ENCODE measurements around the gene LRRC36. TPM values are rescaled to one million over a fixed set of nuclear protein-coding genes. Genes with fewer than 3 reads are reported as not detected.

The LRRC36 gene
- total RNA-seq, 4 donors from 2014 or later, result 0.33 TPM; not detected in 3

DNA sequence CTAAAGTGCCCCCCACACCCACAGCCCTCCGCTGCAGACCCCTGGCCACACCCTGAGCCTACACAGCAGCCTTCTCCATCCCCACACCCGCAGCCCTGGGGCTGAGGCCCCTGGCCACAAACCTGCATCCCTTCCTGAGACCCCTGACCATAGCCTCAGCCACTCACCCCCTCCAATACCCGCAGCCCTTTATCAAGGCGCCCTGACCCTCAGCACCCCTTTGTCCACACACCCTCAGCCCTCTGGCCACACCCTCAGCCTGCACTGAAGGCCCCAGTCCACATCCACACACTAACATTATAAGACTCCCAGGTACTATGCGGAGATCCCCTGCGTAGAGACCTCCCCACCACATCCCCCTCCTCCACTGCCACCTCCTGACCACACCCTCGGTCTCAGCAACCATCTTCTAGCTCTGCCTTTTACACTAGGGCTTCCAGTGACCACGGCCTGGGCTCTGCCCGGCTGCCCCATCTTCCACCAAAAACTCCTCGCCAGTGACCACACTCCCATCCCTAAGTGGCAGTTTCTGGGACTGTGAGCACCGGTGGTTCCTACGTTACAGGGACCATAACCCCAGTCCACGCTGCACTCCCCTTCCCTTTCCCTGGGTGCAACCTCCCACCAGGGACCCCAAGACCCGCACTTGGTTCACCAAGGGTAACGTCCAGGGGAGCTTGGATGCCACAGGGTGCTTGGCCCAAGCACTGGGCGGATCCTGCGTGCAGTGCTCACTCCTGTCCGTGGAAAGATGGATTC lies 65.9 kb downstream of the LRRC36 start:
- no peaks in the 10 kb centered on the region for H3K9me3 ChIP-seq
- WGBS, result 28% methylated on average over 18 of the region's 18 CpGs
- peak overlapping the region; percentile 62 to 74 (median 64) for H3K4me3 ChIP-seq
- peak overlapping the region; percentile 80 to 88 (median 81) for H3K27ac ChIP-seq (replicated peaks in 1 of 4)
- peaks cover 0 to 20% (median 0%) of the 10 kb centered on the region in 4 donors for H3K36me3 ChIP-seq
- DNase-seq (ENCODE audit: extremely low spot score), result no peak
- intact Hi-C loops (cut with DNase I), result no loop called here
- H3K4me1 ChIP-seq, result peaks cover 57 to 83% (median 80%) of the 10 kb centered on the region in 4 donors
- TF ChIP-seq POLR2A (IDR thresholded peaks at IDR 0.05; ENCODE audit: low read depth), result no peak
- TF ChIP-seq EP300 (IDR thresholded peaks at IDR 0.05), result no peak
- no peaks in the 10 kb centered on the region for H3K27me3 ChIP-seq

DNA sequence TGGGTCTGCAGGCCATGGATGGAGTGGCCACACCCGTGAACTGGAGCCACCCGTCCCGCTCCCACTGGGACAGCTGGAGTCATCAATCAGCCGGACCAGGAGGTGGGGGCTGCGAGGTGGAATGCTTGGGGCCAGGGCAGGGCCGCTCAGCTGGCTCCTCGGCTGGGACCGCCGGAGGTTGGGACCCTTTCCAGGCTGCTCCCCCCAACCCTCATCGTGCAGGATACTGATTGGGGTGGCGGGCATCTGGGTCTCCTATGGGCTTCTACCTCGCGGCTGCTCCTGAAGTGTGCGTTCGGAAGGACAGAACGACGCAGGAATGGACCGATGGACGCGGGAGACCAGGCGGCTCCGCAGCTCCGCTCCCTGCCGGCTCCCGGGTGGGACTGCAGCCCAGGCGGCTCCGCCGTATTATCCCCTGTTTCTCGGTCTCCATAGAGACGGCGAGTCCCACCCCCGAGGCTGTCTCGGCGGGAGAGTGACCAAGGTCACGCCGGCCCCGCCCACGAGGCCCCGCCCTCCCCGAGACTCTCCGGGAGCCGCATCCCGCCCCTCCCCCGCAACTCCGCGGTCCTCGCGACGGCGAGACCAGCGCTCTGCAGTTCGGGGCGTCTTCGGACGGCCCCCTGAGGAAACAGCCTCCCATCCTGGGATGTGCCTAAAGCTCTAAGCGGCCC lies 66.6 kb downstream of the LRRC36 start, which contains the start of gene TPPP3:
Gene TPPP3 (minus strand): TSS at position 388 of the 677 bp plus-strand sequence. CDS start 2,387 bp downstream, outside the sequence.
- no peaks in the 10 kb centered on the region for H3K9me3 ChIP-seq
- TF ChIP-seq, protein P1, sequence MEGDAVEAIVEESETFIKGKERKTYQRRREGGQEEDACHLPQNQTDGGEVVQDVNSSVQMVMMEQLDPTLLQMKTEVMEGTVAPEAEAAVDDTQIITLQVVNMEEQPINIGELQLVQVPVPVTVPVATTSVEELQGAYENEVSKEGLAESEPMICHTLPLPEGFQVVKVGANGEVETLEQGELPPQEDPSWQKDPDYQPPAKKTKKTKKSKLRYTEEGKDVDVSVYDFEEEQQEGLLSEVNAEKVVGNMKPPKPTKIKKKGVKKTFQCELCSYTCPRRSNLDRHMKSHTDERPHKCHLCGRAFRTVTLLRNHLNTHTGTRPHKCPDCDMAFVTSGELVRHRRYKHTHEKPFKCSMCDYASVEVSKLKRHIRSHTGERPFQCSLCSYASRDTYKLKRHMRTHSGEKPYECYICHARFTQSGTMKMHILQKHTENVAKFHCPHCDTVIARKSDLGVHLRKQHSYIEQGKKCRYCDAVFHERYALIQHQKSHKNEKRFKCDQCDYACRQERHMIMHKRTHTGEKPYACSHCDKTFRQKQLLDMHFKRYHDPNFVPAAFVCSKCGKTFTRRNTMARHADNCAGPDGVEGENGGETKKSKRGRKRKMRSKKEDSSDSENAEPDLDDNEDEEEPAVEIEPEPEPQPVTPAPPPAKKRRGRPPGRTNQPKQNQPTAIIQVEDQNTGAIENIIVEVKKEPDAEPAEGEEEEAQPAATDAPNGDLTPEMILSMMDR (IDR thresholded peaks at IDR 0.05), result peak; percentile 60 to 95 (median 66)
- TF ChIP-seq POLR2AphosphoS5 (IDR thresholded peaks at IDR 0.05) (peak; percentile 76 to 91), EP300 (IDR thresholded peaks at IDR 0.05) (no peak), POLR2A (IDR thresholded peaks at IDR 0.05; ENCODE audit: low read depth) (no peak)
- peaks cover 63 to 91% (median 87%) of the 10 kb centered on the region in 4 donors for H3K4me1 ChIP-seq
- no peak for DNase-seq (ENCODE audit: extremely low spot score)
- intact Hi-C loops (cut with DNase I), result no loop called here
- H3K36me3 ChIP-seq, result peaks cover 0 to 18% (median 0%) of the 10 kb centered on the region in 4 donors
- peak within 1 kb of the TSS; percentile 62 to 74 (median 64) for H3K4me3 ChIP-seq
- no peaks in the 10 kb centered on the region for H3K27me3 ChIP-seq
- H3K27ac ChIP-seq (replicated peaks in 1 of 4), result peak within 1 kb of the TSS; percentile 80 to 88 (median 81)
- no CpG with 5 or more reads among the region's 56 CpGs for WGBS

DNA sequence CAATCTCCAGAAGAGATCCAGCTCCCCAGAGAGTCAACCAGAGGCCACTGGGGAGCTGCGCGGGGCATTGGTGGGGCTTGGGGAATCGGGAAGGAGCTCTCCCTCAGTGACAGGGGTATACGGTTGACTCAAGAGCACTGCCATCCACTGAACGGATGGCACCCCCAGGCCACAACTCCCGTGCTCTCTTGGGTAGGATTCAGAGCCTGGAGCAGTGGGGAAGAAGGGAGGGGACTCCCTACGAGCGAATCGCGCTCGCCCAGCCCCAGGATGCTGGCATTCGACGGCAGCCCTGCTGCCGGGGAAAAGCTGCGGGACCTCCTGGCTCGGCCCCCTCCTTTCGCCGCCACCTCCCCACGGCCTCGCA lies 67.2 kb downstream of the LRRC36 start:
- H3K36me3 ChIP-seq, result peaks cover 0 to 17% (median 0%) of the 10 kb centered on the region in 4 donors
- 7% methylated on average over 6 of the region's 20 CpGs for WGBS
- no peak for DNase-seq (ENCODE audit: extremely low spot score)
- peaks cover 63 to 96% (median 92%) of the 10 kb centered on the region in 4 donors for H3K4me1 ChIP-seq
- H3K4me3 ChIP-seq, result peak overlapping the region; percentile 62 to 74 (median 64)
- intact Hi-C loops (cut with DNase I), result no loop called here
- H3K27ac ChIP-seq (replicated peaks in 1 of 4), result peak overlapping the region; percentile 80 to 88 (median 81)
- H3K9me3 ChIP-seq, result no peaks in the 10 kb centered on the region
- no peaks in the 10 kb centered on the region for H3K27me3 ChIP-seq
- TF ChIP-seq POLR2A (IDR thresholded peaks at IDR 0.05; ENCODE audit: low read depth) (no peak), POLR2AphosphoS5 (IDR thresholded peaks at IDR 0.05) (no peak), EP300 (IDR thresholded peaks at IDR 0.05) (no peak)
- TF ChIP-seq, protein P1 (IDR thresholded peaks at IDR 0.05), result no peak

DNA sequence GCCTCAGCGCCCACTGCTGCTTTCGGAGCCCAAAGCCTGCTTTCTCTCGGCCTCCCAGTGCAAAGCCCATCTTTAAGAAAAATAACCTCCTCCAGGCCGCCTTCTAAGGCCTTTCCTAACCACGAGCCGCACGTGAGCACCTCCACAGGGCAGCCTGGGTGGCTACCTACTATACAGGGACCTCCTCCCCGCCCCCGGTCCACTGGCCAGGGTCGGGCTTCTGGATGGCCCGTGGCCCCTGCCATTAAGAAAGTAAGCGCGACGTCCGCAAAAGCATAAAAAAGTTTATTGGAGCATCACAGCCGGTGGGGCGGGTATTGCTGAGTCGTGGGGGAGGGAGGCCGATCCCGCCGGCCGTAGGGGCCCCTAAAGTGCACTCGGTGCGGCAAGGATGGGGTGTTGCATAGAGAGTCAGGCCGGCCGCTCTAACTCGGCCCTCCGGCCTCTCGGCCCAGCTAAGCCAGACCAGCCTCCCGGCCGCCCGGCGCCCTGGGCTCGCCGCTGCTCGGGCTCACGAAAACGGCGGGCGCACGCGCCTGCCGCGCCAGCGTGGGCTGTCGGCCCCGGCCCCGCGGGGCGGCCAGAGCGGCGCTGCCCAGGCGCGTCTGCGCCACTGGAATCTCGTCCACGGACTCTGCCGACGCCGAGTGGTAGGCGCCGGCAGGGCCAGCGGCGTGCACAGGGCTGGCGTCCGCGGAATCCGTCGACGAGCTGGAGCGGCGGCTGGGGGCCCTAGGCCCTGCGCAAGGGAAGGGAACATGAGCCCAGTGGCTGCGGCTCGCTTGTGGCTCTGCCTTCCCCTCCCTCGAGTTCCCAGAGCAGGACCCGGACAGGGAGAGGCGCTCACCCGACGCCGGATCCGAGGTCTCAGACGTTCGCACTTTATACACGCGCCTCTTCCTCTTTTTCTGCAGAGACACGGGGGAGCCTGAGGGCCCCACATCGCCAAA lies 67.8 kb downstream of the LRRC36 start:
- no peaks in the 10 kb centered on the region for H3K27me3 ChIP-seq
- DNase-seq (ENCODE audit: extremely low spot score), result no peak
- peaks cover 69 to 99% (median 94%) of the 10 kb centered on the region in 4 donors for H3K4me1 ChIP-seq

More for the DNA sequence above, 67.8 kb downstream of the LRRC36 start:
- peaks cover 0 to 13% (median 0%) of the 10 kb centered on the region in 4 donors for H3K36me3 ChIP-seq
- TF ChIP-seq POLR2A (IDR thresholded peaks at IDR 0.05; ENCODE audit: low read depth) (no peak), POLR2AphosphoS5 (IDR thresholded peaks at IDR 0.05) (no peak), EP300 (IDR thresholded peaks at IDR 0.05) (no peak)
- TF ChIP-seq, protein P1 (IDR thresholded peaks at IDR 0.05), result no peak
- peak overlapping the region; percentile 80 to 88 (median 81) for H3K27ac ChIP-seq (replicated peaks in 1 of 4)
- peak overlapping the region; percentile 62 to 74 (median 64) for H3K4me3 ChIP-seq
- 64% methylated on average over 81 of the region's 88 CpGs for WGBS
- intact Hi-C loops (cut with DNase I), result no loop called here
- H3K9me3 ChIP-seq, result no peaks in the 10 kb centered on the region

Measured in esophagus muscularis mucosa (tissue), 4 donors.